Head of caudate nucleus (tissue), 42 donors: ENCODE results near the gene KISS1R.

Experiments
- DNase-seq, 42 donors: peaks; one replicate each; pipeline versions ENCODE4 v3.0.0 to v3.0.0-alpha.2; 2020 to 2021; ENCODE audit warnings: mixed read lengths in 7 of 42
- intact Hi-C: fragments of 100-400 bp; cut with DNase I; formaldehyde crosslinking; loops from one replicate; pipeline ENCODE4 v1.15.0; 2022

Gene KISS1R

GRCh38 chr19:896999-897398 is 20.1 kb upstream of the KISS1R start:
- intact Hi-C loops, result no loop called here
- no peak for DNase-seq

GRCh38 chr19:897442-898039 is 19.6 kb upstream of the KISS1R start:
- intact Hi-C loops, result no loop called here
- DNase-seq, result no peak

- DNase-seq, result peak; percentile 70 to 97 (median 89)
- intact Hi-C loops, result no loop called here
Observed at GRCh38 chr19:898663-899062, 18.5 kb upstream of the KISS1R start.

- peak in 15 of 42 donors; percentile 29 to 71 (median 44) for DNase-seq
- intact Hi-C loops, result no loop called here
Observed at GRCh38 chr19:899336-900042, 17.6 kb upstream of the KISS1R start.

GRCh38 chr19:900043-900301 is 17.2 kb upstream of the KISS1R start:
- DNase-seq, result no peak
- intact Hi-C loops, result no loop called here

- DNase-seq, result peak in 20 of 42 donors; percentile 28 to 74 (median 52)
Observed at GRCh38 chr19:900302-901111, 16.6 kb upstream of the KISS1R start.

GRCh38 chr19:901216-902092 is 15.7 kb upstream of the KISS1R start:
- DNase-seq, result no peak
- intact Hi-C loops, result no loop called here

More at GRCh38 chr19:900302-901111, 16.6 kb upstream of the KISS1R start:
- intact Hi-C loops, result no loop called here

- DNase-seq, result no peak
- intact Hi-C loops, result no loop called here
Observed at GRCh38 chr19:902093-902370, 15.1 kb upstream of the KISS1R start.

- DNase-seq, result no peak
- intact Hi-C loops, result no loop called here
Observed at GRCh38 chr19:902446-903226, 14.5 kb upstream of the KISS1R start.

GRCh38 chr19:903266-903797 is 13.8 kb upstream of the KISS1R start:
- intact Hi-C loops, result no loop called here
- peak in 4 of 42 donors; percentile 20 to 44 (median 38) for DNase-seq

GRCh38 chr19:904545-904944 is 12.6 kb upstream of the KISS1R start:
- intact Hi-C loops, result no loop called here

GRCh38 chr19:906480-906879 is 10.7 kb upstream of the KISS1R start:
- intact Hi-C loops, result no loop called here

More at GRCh38 chr19:904545-904944, 12.6 kb upstream of the KISS1R start:
- no peak for DNase-seq

GRCh38 chr19:907183-907853 is 9.8 kb upstream of the KISS1R start:
- no peak for DNase-seq
- intact Hi-C loops, result no loop called here

More at GRCh38 chr19:906480-906879, 10.7 kb upstream of the KISS1R start:
- no peak for DNase-seq

GRCh38 chr19:911197-912033 is 5.7 kb upstream of the KISS1R start:
- intact Hi-C loops, result no loop called here

GRCh38 chr19:912181-913079 is 4.7 kb upstream of the KISS1R start:
- intact Hi-C loops, result no loop called here
- DNase-seq, result no peak

More at GRCh38 chr19:911197-912033, 5.7 kb upstream of the KISS1R start:
- DNase-seq, result no peak
